Measurements from ENCODE around the gene CTDSP2.

GRCh38 chr12:57817261-57817989, 29.1 kb downstream of the CTDSP2 start:
- no peak for TF ChIP-seq FOXM1 (IDR thresholded peaks at IDR 0.05; ENCODE audit: borderline replicate concordance)
- no peak for TF ChIP-seq BHLHE40 (IDR thresholded peaks at IDR 0.05; ENCODE audit: borderline replicate concordance)
- no peak for TF ChIP-seq SUZ12 (IDR thresholded peaks at IDR 0.05)
- TF ChIP-seq L3MBTL2 (conservative IDR thresholded peaks at IDR 0.05), result no peak
- TF ChIP-seq FOXA1 (IDR thresholded peaks at IDR 0.05), result no peak
- TF ChIP-seq TARDBP (IDR thresholded peaks at IDR 0.05), result no peak
- no peak for TF ChIP-seq FOXK2 (IDR thresholded peaks at IDR 0.05)
- no peak for TF ChIP-seq ELF4 (IDR thresholded peaks at IDR 0.05)
- no peak for TF ChIP-seq ZNF384 (IDR thresholded peaks at IDR 0.05)
- TF ChIP-seq SP1 (IDR thresholded peaks at IDR 0.05), result no peak
- no peak for TF ChIP-seq PKNOX1 (IDR thresholded peaks at IDR 0.05)
- no peak for TF ChIP-seq ARNT (IDR thresholded peaks at IDR 0.05)
- TF ChIP-seq NFRKB (IDR thresholded peaks at IDR 0.05), result no peak
- TF ChIP-seq LEF1 (IDR thresholded peaks at IDR 0.05; ENCODE audit: borderline replicate concordance), result no peak
